Cerebellar nuclear complex (tissue), 1 donor: ENCODE data around the gene CHRM1.
"Not testable (repeated sequence)": the region's sequence is repeated elsewhere in the genome, so short reads cannot be mapped to it uniquely, and the experiment has no call there.

ENCODE experiments used
- DNase-seq, 2 experiments: peaks; one replicate each; lab custom pipeline; 2025; lab: John Stamatoyannopoulos, UW

The CHRM1 gene

GRCh38 chr11:62921201-62921572 is at the start of gene CHRM1:
Gene CHRM1 (minus strand): TSS chr11:62921363. CDS start chr11:62911100, 10,263 bp downstream.
- DNase-seq: no peak

DNA sequence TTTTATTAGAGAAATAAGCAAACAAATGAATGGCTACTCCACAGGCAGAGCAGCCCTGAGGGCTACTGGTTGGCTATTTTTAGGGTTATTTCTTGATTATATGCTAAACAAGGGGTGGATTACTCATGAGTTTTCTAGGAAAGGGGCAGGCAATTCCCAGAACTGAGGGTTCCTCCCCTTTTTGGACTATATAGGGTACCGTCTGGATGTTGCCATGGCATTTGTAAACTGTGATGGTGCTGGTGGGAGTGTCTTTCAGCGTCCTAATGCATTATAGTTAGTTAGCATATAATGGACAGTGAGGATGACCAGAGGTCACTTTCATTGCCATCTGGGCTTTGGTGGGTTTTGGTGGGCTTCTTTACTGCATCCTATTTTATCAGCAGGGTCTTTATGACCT is 44.4 kb upstream of the CHRM1 start:
- no peak for DNase-seq

DNA sequence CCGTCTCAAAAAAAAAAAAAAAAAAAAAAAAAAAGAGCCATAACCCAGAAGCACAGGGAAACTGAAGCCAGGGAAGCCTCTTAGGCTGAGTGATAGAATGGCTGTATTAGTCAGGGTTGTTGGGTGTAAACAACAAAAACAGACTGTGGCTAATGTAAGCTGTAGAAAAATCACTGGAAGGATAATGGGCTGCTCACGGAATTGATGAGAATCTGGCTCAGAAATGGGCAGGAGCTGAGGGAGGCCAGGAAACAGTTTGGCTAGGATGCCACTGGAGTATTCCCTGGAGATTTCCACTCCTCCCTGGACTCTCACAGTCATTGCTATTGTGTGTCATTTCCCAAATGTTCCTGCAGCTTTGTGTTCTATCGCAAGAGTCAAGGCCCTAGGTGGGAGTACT is 41.2 kb upstream of the CHRM1 start:
- no peak for DNase-seq

DNA sequence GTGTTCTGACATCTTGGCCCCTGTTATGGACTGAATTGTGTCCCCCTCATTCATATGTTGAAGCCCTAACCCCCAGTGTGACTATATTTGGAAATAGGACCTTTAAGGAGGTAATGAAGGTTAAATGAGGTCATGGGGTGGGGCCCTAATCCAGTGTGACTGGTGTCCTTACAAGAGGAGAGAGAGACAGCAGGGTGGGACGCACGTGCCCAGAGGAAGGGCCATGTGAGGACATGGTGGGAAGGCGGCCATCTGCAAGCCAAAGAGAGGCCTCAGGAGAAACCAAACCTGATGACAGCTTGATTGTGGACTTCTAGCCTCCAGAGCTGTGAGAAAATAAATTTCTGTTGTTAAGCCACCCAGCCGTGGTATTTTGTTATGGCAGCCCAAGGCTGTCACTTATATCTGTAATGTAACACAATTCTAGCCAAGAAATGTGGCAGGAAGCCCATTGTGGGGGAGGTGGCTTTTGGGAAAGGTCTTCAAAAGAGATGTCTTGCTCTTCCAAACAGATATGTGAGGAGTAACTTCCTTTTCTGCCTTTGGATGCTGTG is 39.9 kb upstream of the CHRM1 start:
- no peak for DNase-seq

DNA sequence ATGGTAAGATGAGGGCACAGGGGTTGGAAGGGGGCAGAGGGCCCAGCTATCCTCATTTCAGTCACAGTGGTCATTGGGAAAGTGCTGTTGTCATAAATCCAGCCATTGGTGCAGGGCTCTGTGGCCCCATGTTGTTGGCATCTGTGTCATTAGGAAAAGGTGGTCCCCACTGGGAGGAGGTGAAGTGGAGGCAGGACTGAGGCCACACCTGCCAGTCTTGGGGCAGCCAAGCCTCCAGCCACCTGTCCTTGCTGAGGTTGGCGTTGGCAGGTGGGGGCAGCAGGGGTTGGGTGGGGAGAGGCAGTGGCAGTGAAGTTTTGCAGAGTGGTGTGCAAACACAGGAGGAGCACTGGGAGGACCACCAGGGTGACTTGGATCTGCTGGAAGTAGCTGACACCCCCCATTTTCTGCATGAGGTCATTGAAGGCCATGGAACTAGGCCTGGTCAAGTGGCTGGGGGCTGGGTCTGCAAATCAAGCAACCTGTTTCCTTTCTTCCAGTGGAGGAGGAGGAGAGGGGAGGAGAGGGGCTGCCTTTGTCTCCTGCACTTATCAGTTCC is 38.3 kb upstream of the CHRM1 start:
- no peak for DNase-seq

GRCh38 chr11:62958547-62959421 is 37.6 kb upstream of the CHRM1 start:
- DNase-seq: no peak

DNA sequence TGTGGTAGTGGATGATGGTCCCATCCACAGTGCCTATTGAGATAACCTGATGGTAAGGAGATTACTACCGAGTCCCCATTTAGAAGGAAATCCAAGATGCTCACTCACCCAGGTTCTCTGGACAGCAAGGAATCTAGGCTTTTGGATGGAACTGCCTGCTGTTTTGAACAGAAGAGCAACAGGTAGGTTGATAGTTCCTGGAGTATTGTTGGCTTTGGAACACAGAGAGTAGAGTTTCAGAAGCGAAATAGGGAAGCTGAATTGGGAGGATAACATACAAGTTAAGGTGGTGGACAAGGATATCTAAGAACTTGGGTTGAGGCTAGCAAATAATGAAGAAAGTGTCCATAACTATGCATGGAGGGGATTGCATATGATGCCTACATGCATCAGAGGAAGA is 36.0 kb upstream of the CHRM1 start:
- no peak for DNase-seq

- DNase-seq: no peak
These were observed 33.3 kb upstream of the CHRM1 start for GRCh38 chr11:62954478-62954877.

DNA sequence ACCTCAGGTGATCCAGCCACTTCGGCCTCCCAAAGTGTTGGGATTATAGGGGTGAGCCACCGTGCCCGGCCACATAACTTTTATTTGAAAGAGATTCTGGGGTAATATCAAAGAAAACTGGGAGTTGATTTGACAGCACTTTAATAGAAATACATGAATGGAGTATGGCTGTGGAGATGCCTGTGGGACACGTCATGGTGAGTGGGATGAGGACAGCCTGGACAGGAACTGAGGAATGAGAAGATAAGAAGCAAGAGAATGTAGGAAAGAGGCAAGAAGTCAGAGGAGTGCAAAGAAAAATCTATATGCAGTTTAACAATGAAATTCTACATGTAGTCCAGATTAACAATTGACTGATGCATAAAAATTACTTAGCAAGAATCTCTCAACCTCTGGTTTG is 32.6 kb upstream of the CHRM1 start:
- DNase-seq: no peak

GRCh38 chr11:62948765-62949320 is 27.7 kb upstream of the CHRM1 start:
- DNase-seq: no peak

GRCh38 chr11:62945538-62945937 is 24.4 kb upstream of the CHRM1 start:
- not testable (repeated sequence) for DNase-seq

- DNase-seq: not testable (repeated sequence)
These were observed 16.4 kb upstream of the CHRM1 start for GRCh38 chr11:62937528-62937927.

- DNase-seq: no peak
These were observed 13.3 kb upstream of the CHRM1 start for GRCh38 chr11:62934496-62934785.

- DNase-seq: no peak
These were observed 12.8 kb upstream of the CHRM1 start for GRCh38 chr11:62933750-62934495.

- DNase-seq: no peak
These were observed 12.1 kb upstream of the CHRM1 start for GRCh38 chr11:62933285-62933684.

GRCh38 chr11:62931499-62932278 is 10.5 kb upstream of the CHRM1 start:
- no peak for DNase-seq

DNA sequence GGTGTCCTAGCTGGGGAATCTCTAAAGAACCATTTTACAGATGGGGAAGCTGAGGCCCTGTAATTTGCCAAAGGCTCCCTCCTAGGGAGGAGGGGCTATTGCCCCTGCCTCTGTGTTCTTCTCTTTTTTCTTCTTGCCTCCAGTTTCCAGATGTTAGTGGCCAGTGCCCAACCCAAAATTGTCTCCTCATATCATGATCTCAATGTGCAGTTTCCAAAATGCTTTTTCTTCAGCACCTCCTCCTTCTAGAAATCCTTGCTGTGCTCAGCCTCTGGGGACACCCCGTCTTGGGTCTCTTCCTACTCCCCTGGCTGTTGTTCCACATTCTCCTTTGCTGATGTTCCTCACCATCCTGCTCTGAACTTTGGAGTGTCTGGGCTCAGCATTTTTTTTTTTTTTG is 9.5 kb upstream of the CHRM1 start:
- no peak for DNase-seq

DNA sequence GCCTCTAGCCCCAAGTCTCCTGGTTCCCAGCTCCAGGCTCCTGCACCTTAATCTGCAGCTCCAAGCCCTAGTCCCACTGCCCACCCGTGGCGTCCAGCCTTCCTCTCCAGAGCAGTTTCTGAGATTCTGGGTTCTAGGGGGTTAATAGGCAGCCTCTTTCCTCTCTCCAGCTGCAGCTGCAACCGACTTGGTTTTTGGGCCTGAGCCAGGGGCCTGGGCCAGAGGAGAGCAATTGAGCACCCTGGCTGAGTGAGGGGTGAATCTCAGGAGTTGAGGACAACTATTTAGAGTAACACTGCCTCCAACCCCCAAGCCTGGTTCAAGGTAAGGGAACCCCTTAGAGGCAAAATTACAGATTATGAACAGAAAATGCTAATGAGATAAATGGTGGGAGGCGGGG is 9.0 kb upstream of the CHRM1 start:
- no peak for DNase-seq

DNA sequence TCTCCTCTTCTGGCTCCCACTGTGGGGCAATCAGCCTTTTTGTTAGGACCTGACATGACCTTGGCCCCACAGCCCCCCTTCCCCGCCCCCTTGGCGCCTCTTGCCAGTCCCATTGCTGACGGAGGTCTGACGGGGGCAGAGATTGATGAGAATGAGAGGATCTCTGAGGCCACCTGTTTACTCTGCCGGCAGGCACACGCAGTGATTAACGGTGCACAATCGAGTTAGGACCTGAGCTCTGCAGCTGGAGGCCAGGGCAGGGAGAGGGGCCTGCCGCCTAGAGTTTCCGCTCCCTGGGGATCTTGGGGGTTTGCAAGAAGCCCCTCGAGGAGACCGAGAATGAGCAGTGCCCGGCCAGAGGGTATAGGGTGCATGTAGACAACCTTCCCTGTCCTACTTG is 6.8 kb upstream of the CHRM1 start:
- no peak for DNase-seq

- DNase-seq: no peak
These were observed 5.7 kb upstream of the CHRM1 start for GRCh38 chr11:62926680-62927455.
